Anterior cingulate cortex (tissue), 58 donors: ENCODE measurements around the gene GLB1L.
A peak's percentile ranks its signal among the peaks of the same experiment; 100 is the strongest.

Experiments used
- DNase-seq, 58 donors: peaks; one replicate each; lab custom pipeline; 2025; lab: John Stamatoyannopoulos, UW

The GLB1L gene

DNA sequence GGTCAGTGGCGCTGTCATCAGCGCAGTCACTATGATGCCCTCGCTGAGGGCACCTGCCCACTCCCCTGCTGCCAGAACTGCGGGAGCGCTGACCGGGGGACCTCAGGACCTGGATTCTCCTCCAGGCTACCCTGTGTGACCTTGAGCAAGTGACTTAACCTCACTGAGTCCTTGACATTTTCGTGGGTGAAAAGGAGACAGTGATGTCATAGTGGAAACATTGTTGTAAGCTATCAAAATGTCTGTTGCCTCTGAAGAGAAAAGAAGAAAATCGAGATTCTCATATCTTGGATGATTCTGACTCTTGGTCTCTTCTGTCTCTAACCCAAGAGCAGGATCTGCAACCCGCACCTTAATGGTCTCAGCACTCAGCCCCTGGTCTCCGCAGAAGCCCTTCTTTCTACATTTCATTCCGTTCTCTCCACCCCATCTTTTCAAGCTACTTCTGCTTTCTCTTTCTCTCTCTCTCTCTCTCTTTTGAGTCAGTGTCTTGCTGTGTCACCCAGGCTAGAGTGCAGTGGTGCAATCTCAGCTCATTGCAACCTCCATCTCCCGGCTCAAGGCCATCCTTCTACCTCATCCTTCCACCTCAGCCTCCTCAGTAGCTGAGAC, 9.5 kb upstream of the GLB1L start:
- peak in 1 of 58 donors; percentile 34 for DNase-seq

DNA sequence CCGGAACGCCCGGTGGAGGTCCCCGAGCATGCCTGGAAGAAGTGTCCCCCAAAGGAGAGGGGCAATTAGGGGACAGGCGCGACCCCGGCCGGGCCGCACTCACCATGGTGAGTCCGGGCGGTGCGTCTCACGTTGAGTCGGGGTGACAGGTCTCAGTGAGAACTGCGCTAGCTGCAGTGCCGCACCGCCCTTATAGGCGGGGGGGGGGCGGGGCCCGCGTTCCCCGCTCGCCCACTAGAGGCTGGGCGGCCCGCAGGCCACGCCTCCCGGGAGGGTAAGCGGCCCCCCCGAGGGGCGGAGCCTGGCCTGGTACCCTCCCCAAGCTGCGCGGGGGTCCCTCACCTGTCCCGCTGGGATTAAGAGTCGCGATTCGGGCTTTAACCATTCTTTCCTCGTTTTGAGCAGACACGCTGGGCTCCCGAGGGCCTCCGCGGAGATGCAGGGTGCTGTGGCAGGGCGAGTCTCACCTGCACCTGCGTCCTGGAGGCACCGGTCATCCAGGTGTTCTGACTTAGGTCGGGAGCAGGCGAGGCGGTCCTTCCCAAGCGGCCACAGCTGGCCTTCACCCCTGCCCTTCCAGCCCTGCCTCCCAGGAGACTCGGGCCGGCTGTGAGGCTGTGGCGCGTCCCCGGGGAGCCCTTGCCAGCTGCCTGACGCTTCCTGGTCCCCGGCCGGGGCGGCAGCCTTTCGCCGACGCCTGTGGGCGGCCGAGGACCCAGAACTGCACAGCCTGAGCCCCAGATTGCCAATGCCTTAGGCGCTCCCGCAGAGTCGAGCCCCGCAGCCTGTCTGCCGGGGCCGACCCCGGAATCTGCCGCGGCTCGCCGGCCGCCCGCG, 8.7 kb upstream of the GLB1L start, which contains the start of gene TUBA4A:
TUBA4A (minus strand) TSS at position 166 of the 837 bp plus-strand sequence; CDS start at position 106, 60 bp downstream.
- DNase-seq: peak in 56 of 58 donors; percentile 26 to 93 (median 75)

DNA sequence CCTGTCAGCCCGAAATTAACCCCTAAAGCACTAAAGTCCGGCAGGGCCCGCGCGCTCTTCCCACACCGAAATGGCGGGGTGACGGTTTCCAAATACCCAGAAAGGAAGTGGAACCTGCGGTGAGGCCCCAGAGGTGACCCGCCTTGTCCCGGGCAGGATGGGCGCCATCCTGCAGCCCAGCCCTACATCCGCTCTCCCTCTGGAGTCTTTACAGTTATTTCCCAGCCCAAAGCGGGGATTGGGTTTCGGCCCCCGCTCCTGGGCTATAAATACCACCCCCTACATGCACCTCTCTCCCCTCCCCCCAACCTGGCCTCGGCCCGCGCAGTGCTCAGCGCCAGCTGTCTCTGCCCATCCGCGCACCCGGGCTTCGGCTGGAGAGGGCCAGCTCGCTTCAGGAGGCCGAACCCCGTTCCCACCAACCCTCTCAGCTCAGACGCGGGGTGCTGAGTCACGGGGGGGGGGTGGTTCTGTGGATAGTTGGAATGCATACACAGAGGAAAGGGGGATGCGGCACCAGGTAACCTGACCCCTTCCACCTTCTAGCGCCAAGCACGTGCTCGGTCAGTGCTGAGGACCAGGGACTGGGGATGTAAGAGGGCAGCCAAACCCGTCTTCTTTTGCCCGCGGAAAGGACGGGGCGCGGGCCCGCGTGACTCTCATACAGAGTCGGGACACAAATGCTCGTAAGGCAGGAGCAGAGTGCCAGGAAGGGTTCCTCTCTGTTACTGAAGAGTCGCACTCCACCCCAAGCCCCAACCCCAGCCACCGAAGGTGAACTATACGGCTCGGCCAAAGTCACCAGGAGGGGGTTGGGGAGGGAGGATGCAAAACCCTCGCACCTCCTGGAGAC, 7.9 kb upstream of the GLB1L start, which contains the start of gene TUBA4B:
TUBA4B (plus strand) TSS at position 344 of the 853 bp plus-strand sequence; CDS start at position 509, 165 bp downstream.
- DNase-seq: peak in 21 of 58 donors; percentile 9 to 67 (median 28)

DNA sequence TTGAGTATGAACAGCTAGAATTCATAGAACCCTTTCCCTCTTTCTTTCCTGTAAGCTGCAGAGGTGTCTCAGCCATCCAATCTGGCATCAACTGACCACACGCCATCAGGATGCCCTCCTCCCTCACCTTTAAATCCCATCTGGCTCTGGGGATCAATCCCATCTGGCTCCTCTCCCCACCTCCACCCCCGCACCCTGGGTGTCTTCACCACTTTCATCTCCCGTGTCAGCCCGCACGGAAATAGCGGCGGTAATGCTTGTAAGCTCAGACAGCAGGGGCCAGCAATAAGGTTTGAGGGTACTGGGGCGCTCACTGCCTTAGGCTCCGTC, 7.3 kb upstream of the GLB1L start:
- DNase-seq: peak in 3 of 58 donors; percentile 8 to 39 (median 31)

DNA sequence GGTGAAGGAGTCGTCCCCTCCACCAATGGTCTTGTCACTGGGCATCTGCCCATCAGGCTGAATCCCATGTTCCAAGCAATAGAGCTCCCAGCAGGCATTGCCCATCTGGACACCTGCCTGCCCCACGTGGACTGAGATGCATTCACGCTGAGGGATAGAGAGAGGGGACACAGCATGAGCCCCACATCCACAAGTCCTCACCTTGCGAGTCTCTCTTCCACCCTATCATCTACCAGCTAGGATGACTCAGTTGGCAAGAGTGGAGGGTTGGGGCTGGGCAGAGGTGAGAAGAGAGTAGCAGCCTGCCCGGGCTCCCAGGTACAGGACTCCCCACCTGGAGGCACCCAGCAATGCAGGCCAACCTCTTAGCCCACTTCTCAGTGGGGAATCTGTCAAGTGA, 6.8 kb upstream of the GLB1L start:
- peak in 1 of 58 donors; percentile 23 for DNase-seq

DNA sequence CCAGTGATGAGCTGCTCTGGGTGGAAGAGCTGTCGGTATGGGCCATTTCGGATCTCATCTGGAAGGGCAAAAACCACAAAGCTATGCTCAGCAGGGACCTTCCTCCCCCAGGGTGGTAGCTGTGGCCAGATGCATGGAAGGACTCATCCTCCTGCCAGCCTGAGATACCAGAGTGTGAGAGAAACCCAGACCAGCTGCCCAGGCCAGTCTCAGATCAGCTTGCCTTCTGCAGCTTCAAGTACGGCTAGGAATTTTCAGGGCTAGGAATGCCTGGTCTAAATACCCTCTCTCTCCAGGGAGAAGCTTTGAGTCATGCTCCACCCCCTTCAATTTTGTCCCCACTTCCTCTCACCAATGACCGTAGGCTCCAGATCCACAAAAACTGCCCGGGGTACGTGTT, 6.4 kb upstream of the GLB1L start:
- no peak for DNase-seq

DNA sequence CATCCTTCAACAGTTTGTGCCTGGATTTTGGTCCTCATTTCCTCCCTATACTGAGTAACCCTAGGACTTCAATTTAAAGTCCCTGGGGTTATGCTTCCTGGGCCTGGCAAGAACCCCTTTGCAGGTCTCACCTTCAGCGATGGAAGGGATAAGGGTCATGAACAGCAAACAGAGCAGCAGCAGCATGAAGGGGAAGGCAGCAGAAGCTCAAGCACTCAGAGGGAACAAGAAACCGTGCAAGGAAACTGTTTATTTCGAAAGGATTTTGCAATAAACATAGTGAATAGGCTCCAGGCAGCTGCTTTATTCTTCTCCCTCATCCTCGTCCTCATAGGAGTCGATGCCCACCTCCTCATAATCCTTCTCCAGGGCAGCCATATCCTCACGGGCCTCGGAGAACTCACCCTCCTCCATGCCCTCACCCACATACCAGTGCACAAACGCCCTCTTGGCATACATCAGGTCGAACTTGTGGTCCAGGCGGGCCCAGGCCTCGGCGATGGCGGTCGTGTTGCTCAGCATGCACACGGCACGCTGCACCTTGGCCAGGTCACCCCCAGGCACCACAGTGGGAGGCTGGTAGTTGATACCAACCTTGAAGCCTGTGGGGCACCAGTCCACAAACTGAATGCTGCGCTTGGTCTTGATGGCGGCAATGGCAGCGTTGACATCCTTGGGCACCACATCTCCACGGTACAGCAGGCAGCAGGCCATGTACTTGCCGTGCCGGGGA, 5.0 kb upstream of the GLB1L start:
- DNase-seq: no peak

DNA sequence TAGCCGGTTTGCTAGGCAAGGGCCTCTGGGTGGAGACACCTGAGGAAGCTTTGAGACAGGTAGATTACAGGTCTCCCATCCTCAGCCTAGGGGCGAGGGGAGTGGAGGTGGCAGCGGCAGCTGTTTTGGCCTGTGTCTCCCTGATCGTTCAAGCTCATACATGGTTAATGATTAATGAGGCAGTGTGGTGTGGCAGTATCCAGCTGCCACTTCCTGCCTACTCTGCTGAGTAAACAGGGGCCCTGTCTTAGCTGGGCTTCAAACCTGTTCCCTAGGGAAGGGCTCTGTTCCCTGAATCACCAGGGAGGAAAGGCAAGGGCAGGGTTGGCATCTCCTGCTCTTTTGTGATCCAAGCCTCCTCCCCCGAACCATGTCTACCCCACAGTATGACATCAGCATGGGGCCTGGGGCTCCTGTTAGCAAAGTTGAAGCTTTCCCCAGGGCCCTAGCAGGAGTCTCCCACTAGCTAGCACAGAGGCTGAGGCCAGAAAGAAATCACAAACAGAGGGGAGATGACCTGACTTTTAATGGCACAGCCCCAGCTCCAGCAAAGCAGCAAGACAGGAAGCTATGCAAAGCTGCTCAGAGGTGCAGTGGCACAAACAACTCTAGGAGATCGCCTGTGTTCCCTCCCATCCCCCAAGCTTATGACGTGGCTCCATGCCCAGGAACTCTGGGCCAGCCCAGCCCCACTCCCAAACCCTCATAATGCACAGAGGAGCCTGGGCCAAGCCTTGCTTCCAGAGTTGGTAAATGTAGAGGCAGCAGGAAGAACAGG, 4.1 kb upstream of the GLB1L start:
- peak in 49 of 58 donors; percentile 9 to 81 (median 58) for DNase-seq

DNA sequence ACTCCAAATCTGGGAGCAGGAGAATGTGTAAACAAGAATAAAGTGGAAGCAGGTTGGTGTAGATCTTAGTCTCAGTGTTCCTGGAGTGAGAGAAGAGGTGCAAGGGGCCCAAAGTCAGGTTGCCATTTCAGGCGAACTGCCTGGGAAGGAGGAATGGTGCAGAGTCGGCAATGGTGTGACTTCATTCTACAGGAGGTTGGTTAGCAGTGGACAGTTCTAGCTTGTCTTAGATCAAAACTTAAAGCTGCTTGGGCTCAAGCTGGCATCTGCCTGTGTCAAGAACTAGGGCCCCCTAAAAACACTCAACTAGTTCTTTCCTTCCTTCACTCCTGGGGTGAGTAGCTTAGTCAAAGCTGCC, 3.6 kb upstream of the GLB1L start:
- DNase-seq: no peak

DNA sequence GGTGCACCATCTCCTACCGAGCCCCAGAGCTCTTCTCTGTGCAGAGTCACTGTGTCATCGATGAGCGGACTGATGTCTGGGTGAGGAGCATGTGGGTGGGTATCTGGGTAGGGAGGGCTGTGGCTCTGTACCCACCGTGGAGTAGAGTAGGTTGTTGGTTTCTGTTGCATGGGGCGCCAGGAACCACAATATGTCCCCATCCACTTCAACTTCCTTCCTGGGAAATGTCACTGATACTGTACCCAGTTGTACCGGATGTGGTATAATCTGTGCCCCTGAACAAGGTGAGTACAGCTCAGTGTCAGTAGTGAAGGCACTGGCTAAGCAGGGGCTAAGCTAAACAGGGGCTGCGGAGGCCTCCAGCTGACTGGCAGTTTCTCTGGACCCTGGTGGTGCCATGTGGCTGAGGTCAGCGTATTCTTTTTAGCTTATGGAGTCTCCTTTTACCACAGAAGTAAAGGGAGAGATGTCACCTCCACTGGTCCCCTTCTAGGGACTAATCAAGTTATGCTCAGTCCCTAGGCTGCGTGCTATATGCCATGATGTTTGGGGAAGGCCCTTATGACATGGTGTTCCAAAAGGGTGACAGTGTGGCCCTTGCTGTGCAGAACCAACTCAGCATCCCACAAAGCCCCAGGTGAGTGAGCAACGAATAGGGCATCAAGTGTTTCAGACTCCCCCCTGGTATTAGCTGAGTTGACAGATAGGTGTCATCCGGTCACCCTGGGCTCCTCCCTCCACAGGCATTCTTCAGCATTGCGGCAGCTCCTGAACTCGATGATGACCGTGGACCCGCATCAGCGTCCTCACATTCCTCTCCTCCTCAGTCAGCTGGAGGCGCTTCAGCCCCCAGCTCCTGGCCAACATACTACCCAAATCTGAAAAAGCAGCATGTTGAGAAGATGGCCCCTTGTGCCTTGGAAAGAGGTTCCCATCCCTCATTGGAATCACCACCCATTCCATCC, 2.7 kb upstream of the GLB1L start:
- no peak for DNase-seq

DNA sequence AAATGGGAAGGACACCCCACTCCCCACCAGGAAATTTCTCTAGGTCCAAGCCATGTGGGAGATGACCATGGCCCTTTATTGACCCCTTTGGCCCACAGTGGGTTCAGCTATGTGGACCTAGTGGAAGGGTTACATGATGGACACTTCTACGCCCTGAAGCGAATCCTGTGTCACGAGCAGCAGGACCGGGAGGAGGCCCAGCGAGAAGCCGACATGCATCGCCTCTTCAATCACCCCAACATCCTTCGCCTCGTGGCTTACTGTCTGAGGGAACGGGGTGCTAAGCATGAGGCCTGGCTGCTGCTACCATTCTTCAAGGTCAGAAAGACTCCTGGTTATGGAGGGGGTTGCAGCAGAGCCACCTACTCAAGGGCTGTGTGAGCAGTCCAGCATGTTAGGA, 1.3 kb upstream of the GLB1L start:
- no peak for DNase-seq

DNA sequence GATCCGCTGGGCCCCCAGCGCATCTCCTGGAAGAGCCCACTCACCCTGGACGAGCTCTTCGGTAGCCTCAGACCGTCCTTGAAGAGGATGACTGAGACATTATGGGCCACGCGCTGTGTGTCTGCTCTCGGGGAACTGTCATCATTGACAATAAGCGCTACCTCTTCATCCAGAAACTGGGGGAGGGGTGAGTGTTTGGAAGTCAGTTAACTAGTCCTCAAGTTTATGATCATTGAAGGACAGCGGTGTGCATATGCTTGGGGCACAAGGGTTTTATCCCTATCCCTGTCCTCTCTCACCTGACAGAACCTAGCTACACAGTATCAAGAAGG, 621 bp upstream of the GLB1L start:
- no peak for DNase-seq

DNA sequence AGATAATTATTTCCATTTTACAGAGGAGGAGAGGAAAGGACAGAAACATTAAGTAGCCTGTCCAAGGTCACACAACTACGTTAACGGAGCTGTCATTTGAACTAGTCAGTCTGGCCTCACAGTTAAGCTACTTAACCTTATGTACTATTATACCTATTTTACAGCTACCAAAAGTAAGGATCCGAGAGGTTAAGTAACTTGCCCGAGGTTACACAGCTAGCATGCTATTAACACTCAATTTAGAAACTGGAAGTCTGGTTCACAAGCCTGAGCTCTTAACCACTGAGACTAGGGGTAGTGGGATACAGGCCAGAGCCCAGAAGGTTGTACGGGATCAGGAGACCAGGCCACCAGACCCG, 476 bp downstream of the GLB1L start:
- DNase-seq: no peak

DNA sequence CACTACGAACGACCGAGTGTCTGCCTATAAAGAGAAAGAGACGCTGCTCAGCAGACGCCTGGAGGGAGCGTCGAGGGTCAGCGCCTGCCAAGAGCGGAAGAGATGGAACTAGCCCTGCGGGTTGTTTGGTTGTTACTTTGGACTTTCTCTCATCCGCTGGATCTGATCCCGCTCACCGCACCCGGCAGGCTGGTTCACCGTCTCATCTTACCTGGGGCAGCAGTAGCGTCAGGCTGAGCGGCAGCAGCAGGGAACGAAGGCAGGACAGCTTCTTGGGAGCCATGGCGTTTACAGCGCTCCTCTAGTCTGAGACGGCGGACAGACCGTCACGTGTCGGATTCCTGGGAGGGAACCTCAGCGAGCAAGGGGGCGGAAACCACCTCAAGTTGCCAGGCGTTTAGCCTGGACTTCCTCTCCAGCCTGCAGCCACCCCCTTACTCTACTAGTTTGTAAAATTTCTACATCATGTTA, 1.9 kb downstream of the GLB1L start:
- no peak for DNase-seq

DNA sequence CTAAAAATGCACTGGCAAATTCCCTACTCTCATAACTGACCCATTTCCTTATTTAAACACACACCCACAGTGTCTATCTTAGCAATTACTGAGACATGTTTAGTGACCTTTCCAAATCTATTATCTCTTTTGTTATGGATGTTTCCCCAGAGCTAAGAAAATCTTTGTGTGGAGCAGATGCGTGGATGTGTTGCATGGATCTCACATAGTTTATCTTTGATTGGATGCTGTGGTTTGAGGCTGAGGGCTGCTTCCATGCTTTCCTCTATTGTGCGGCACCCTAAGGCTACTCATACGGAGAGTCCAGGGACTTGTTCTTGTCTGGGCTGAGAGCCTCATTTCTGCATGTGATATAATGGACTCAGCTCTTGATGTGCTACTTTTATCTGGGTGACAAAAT, 10.9 kb downstream of the GLB1L start:
- DNase-seq: no peak

DNA sequence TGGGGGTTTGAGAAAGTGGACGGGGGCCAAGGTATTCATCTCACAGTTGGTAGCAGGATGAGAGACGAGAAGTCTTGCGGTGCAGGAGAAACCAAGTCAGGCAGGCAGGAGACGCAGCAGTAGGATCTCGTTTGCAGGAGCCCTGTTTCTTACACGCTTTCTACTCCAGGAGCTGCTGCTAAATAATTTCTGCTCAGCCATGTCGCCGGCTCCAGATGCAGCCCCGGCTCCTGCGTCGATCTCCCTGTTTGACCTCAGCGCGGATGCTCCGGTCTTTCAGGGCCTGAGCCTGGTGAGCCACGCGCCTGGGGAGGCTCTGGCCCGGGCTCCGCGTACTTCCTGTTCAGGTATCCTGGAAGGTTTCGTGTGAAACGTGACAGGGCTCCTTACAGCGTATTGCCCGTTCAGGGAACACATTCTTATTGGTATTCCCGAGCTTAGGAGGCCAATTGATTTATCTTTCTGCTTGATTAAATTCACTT, 15.1 kb downstream of the GLB1L start:
- DNase-seq: peak in 3 of 58 donors; percentile 21 to 46 (median 24)

DNA sequence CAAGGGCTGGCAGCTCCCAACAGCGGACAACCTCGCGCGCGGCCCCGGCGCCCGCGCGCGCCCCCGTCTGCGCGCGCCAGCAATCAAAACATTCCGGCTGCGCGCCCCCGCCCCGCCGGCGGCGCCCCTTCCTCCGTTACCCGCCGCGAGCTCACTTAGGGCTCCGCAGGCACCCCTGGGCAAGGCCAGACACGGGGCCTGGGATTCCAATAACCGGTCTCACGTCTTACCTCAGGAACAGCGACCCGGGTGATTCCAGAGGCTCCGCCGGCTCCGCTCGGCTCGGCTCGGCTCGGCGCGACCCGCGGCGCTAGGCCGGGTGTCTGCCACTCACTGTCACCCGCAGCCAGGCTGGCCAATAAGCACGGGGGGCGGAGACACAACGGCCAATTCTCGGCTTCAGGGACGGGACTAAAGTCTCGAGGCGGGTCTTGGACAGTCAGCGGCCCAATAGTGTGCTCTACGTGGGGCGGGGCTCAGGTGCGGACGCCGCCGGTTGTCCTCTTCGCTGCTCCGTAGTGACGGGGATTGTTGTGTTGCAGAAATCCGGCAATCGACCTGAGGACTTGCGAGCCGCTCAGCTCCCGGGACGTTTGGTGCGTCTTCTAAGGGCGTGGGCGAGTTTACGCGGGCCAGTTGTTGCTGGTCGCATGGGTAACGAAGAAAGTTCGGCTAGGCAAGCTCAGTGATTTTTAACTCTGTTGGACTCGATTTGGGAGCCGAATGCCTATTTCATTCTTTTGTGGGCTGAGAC, 15.8 kb downstream of the GLB1L start, which contains the start of the genes ANKZF1 and ATG9A:
ANKZF1 (plus strand) TSS at position 502 of the 754 bp plus-strand sequence. CDS start 452 bp downstream, outside the sequence.
ATG9A (minus strand) TSS at position 332 of the 754 bp plus-strand sequence. CDS start 1,612 bp downstream, outside the sequence.
- peak; percentile 79 to 99 (median 98) for DNase-seq
